Measurements from ENCODE around the gene IFIT2.

Gene IFIT2

DNA sequence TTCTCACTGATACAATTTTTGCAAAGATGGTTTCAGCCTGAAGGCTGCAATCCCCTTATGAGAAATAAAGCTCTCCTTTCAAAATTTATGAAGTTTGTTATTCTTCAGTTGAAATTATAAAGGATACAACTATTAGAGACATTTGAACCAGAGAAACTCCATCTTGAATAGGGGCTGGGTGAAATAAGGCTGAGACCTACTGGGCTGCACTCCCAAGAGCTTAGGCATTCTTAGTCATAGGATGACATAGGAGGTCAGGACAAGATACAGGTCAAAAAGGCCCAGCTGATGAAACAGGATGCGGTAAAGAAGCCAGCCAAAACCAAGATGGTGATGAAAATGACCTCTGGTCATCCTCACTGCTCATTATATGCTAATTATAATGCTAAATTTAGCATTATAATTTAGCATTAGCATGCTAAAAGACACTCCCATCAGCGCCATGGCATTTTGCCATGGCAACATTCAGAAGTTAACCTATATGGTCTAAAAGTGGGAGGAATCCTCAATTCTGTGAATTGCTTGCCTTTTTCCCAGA lies 53.6 kb downstream of the IFIT2 start:
- TF ChIP-seq, protein P1, sequence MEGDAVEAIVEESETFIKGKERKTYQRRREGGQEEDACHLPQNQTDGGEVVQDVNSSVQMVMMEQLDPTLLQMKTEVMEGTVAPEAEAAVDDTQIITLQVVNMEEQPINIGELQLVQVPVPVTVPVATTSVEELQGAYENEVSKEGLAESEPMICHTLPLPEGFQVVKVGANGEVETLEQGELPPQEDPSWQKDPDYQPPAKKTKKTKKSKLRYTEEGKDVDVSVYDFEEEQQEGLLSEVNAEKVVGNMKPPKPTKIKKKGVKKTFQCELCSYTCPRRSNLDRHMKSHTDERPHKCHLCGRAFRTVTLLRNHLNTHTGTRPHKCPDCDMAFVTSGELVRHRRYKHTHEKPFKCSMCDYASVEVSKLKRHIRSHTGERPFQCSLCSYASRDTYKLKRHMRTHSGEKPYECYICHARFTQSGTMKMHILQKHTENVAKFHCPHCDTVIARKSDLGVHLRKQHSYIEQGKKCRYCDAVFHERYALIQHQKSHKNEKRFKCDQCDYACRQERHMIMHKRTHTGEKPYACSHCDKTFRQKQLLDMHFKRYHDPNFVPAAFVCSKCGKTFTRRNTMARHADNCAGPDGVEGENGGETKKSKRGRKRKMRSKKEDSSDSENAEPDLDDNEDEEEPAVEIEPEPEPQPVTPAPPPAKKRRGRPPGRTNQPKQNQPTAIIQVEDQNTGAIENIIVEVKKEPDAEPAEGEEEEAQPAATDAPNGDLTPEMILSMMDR (IDR thresholded peaks at IDR 0.05; ENCODE audit: control insufficient read depth, insufficient read depth, low read depth, low read length, missing control alignments), result no peak
- no peak for DNase-seq (ENCODE audit: low read depth)
- H3K4me3 ChIP-seq (ENCODE audit: control insufficient read depth, low read depth, low read length), result no peak overlapping the region

- TF ChIP-seq, protein P1 (IDR thresholded peaks at IDR 0.05; ENCODE audit: control insufficient read depth, insufficient read depth, low read depth, low read length, missing control alignments), result no peak
- no peak for DNase-seq (ENCODE audit: low read depth)
- H3K4me3 ChIP-seq (ENCODE audit: control insufficient read depth, low read depth, low read length), result no peak overlapping the region
Measured at GRCh38 chr10:89357096-89357495, 55.2 kb downstream of the IFIT2 start.

DNA sequence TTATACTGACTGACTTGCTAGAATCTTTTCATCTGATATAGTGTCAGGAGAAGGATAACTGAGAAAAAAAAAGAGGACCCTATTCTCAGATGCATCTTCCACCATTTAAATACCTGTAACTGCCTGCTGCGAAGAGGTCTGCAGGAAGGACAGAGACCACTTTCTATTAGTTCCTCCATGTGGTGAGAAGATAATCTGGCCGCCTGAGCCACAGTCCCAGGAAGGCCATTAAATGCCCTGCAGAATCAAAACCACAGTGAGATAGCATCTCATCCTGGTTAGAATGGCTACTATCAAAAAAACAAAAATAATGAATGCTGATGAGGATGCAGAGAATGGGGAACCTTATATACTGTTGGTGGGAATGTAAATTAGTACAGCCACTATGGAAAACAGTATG lies 56.1 kb downstream of the IFIT2 start:
- H3K4me3 ChIP-seq (ENCODE audit: control insufficient read depth, low read depth, low read length), result no peak overlapping the region
- no peak for DNase-seq (ENCODE audit: low read depth)
- TF ChIP-seq, protein P1 (IDR thresholded peaks at IDR 0.05; ENCODE audit: control insufficient read depth, insufficient read depth, low read depth, low read length, missing control alignments), result no peak

Measured in AG09309 (cell line).